ENCODE measurements around the gene SUSD4. TPM values are rescaled to one million over a fixed set of nuclear protein-coding genes. Genes with fewer than 3 reads are reported as not detected.

SUSD4 gene
- polyA plus RNA-seq, 3 donors from 2014 or later = not detected

- Mint-ChIP-seq H3K36me3 (no peaks in the 10 kb centered on the region), H3K9me3 (peaks cover 0 to 2% (median 0%) of the 10 kb centered on the region in 6 donors), H3K4me3 (no peak overlapping the region), H3K27ac (no peak overlapping the region), H3K27me3 (ENCODE audit: low read depth in 3 of 3) (peaks cover 0 to 15% (median 8%) of the 10 kb centered on the region in 3 donors), H3K4me1 (no peaks in the 10 kb centered on the region)
- no peak for DNase-seq
Measured at GRCh38 chr1:223331301-223331700, 32.7 kb downstream of the SUSD4 start.

GRCh38 chr1:223330466-223330865 lies 33.5 kb downstream of the SUSD4 start:
- Mint-ChIP-seq H3K9me3 (peaks cover 0 to 2% (median 0%) of the 10 kb centered on the region in 6 donors), H3K27me3 (ENCODE audit: low read depth in 3 of 3) (peaks cover 0 to 15% (median 8%) of the 10 kb centered on the region in 3 donors), H3K4me3 (no peak overlapping the region), H3K27ac (no peak overlapping the region), H3K4me1 (no peaks in the 10 kb centered on the region), H3K36me3 (no peaks in the 10 kb centered on the region)
- DNase-seq = no peak

- H3K36me3 Mint-ChIP-seq = no peaks in the 10 kb centered on the region
- no peak overlapping the region for H3K4me3 Mint-ChIP-seq
- no peak for DNase-seq
- H3K27me3 Mint-ChIP-seq (ENCODE audit: low read depth in 3 of 3) = peaks cover 0 to 15% (median 10%) of the 10 kb centered on the region in 3 donors
- H3K4me1 Mint-ChIP-seq = no peaks in the 10 kb centered on the region
- peaks cover 0 to 2% (median 0%) of the 10 kb centered on the region in 6 donors for H3K9me3 Mint-ChIP-seq
- H3K27ac Mint-ChIP-seq = no peak overlapping the region
Measured at GRCh38 chr1:223329664-223330415, 34.1 kb downstream of the SUSD4 start.

- Mint-ChIP-seq H3K36me3 (no peaks in the 10 kb centered on the region), H3K27ac (no peak overlapping the region), H3K4me3 (no peak overlapping the region), H3K9me3 (peaks cover 0 to 2% (median 0%) of the 10 kb centered on the region in 6 donors), H3K27me3 (ENCODE audit: low read depth in 3 of 3) (peaks cover 0 to 15% (median 8%) of the 10 kb centered on the region in 3 donors), H3K4me1 (no peaks in the 10 kb centered on the region)
- no peak for DNase-seq
Measured at GRCh38 chr1:223329252-223329651, 34.7 kb downstream of the SUSD4 start.

DNA sequence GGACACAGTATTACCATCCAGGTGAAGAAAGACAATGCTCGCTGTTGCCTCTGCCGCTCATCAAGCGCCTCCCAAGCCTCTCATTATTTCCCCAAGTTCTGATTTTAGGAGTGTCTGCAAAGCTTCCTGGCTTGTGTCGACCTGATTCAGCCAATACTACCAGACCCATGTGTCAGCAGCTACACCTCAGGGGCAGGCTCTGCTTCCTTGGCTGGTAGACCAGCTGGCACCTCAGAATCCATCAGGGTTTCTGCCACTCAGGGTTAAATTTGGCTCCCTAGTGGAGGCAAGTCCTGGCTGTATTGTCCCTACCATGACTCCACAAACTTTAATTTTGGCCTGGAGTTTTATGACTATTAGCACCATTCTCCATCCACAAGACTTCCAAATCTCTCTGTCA lies 35.4 kb downstream of the SUSD4 start:
- Mint-ChIP-seq H3K4me3 (no peak overlapping the region), H3K4me1 (peaks cover 5 to 7% of the 10 kb centered on the region in 2 donors), H3K27ac (no peak overlapping the region), H3K9me3 (no peaks in the 10 kb centered on the region), H3K36me3 (no peaks in the 10 kb centered on the region), H3K27me3 (ENCODE audit: low read depth in 3 of 3) (peaks cover 0 to 14% (median 13%) of the 10 kb centered on the region in 3 donors)
- no peak for DNase-seq

DNA sequence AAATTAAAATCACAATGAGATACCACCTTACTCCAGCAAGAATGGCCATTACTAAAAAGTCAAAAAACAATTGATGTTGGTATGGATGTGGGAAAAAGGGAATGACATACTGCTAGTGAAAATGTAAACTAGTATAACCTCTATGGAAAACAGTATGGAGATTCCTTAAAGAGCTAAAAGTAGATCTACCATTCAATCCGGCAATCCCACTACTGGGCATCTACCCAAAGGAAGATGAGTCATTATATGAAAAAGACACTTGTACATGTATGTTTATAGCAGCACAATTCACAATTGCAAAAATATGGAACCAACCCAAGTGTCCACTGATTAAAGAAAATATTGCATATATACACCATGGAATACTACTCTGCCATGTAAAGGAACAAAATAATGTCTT lies 37.2 kb downstream of the SUSD4 start:
- H3K27me3 Mint-ChIP-seq (ENCODE audit: low read depth in 3 of 3) = peaks cover 0 to 13% (median 10%) of the 10 kb centered on the region in 3 donors
- H3K4me3 Mint-ChIP-seq = no peak overlapping the region
- DNase-seq = no peak
- no peak overlapping the region for H3K27ac Mint-ChIP-seq
- no peaks in the 10 kb centered on the region for H3K9me3 Mint-ChIP-seq
- H3K4me1 Mint-ChIP-seq = peaks cover 8 to 10% of the 10 kb centered on the region in 2 donors
- no peaks in the 10 kb centered on the region for H3K36me3 Mint-ChIP-seq

DNA sequence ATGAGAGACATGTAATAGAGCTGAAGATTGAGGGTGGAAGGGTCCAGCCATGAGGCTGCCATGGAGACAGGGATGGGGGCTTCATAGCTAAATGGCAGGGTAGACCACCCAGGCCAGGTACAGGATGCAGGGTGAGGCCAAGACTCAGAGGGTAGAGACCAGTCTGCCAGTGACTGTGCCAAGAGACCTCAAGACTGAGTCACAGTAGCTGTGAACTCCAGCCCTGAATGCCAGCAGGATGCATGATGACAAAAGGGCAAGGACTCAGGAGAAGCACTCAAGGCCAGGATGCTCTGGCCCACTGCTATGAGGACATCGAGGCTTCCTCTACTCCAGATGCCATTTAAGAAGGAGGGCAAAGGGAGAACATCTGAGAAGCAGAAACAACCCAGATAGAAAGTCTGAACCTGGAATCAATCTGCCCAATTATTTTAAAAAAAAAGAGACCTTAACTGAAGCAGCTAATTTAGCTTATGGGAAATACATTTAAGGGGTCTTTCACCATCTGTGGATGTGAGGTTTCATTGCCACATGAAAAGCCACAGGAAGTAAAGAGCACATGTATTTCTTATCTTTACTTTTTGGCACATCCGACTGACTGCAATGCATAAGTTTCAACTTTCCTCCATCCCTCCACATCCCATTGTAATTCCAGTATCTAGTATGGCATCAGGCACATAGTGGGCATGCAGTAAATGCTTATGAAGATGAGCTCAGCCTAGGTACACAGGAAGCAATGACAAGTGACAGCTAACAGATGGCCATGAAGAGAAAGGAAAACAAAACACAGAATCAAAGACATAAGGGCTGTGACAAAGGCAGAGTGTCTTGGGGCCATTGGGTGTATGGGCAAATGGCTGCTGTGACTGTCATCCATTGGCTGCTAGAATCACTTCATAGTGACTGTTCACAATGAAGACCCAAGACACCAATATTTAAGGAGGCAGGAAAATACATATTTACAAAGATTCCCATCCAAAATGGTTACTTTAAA lies 40.2 kb downstream of the SUSD4 start:
- no peak overlapping the region for H3K27ac Mint-ChIP-seq
- peaks cover 0 to 8% (median 8%) of the 10 kb centered on the region in 3 donors for H3K27me3 Mint-ChIP-seq (ENCODE audit: low read depth in 3 of 3)
- H3K36me3 Mint-ChIP-seq = no peaks in the 10 kb centered on the region
- H3K4me3 Mint-ChIP-seq = no peak overlapping the region
- no peak for DNase-seq
- H3K9me3 Mint-ChIP-seq = peaks cover 0 to 2% (median 0%) of the 10 kb centered on the region in 6 donors
- H3K4me1 Mint-ChIP-seq = peaks cover 8 to 10% of the 10 kb centered on the region in 2 donors

- H3K27me3 Mint-ChIP-seq (ENCODE audit: low read depth in 3 of 3) = peaks cover 0 to 10% (median 3%) of the 10 kb centered on the region in 3 donors
- no peak for DNase-seq
- H3K4me1 Mint-ChIP-seq = peaks cover 8 to 10% of the 10 kb centered on the region in 2 donors
- no peaks in the 10 kb centered on the region for H3K36me3 Mint-ChIP-seq
- no peak overlapping the region for H3K27ac Mint-ChIP-seq
- H3K9me3 Mint-ChIP-seq = peaks cover 0 to 2% (median 0%) of the 10 kb centered on the region in 6 donors
- no peak overlapping the region for H3K4me3 Mint-ChIP-seq
Measured at GRCh38 chr1:223322868-223323267, 41.1 kb downstream of the SUSD4 start.

GRCh38 chr1:223320959-223321358 lies 43.0 kb downstream of the SUSD4 start:
- no peak overlapping the region for H3K4me3 Mint-ChIP-seq
- peaks cover under 1 to 10% (median 4%) of the 10 kb centered on the region in 3 donors for H3K27me3 Mint-ChIP-seq (ENCODE audit: low read depth in 3 of 3)
- peaks cover 8 to 10% of the 10 kb centered on the region in 2 donors for H3K4me1 Mint-ChIP-seq
- no peak overlapping the region for H3K27ac Mint-ChIP-seq
- peaks cover 0 to 2% (median 0%) of the 10 kb centered on the region in 6 donors for H3K9me3 Mint-ChIP-seq
- no peak for DNase-seq
- no peaks in the 10 kb centered on the region for H3K36me3 Mint-ChIP-seq

DNA sequence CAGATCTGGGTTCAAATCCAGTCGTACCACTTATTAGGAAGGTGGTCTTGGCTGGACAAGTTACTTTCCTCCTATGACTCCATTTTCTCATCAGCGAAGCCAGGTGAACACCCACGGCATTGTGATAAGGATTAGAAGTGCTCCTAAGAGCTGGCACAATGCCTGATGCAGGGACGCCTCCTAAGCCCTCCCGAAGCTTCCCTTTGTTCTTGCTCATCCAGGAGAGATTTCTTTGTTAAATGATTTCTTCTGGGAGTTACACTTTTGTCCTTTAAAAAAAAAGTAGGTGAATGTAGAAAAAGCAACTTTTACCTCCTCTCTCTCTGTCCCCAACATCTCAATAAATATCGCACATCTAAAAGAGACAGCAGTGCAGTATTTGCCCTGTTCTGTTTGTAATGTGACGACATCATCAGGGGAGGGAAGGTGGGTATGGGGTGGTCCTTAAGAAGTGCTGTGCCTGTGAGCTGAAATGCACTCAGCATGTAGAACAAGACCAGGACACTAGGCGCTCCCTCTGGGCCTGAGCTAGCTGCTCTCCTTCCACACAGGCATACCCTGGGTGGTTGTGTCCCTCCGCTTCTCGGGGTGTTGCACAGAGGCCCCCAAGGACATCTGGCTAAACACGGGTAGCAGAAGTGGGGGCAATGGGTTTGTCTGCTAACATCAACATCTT lies 43.9 kb downstream of the SUSD4 start:
- Mint-ChIP-seq H3K27ac (no peak overlapping the region), H3K27me3 (ENCODE audit: low read depth in 3 of 3) (peaks cover 2 to 8% (median 6%) of the 10 kb centered on the region in 3 donors), H3K4me3 (no peak overlapping the region), H3K36me3 (no peaks in the 10 kb centered on the region), H3K4me1 (peaks cover 8 to 10% of the 10 kb centered on the region in 2 donors), H3K9me3 (peaks cover 0 to 2% (median 0%) of the 10 kb centered on the region in 6 donors)
- DNase-seq = no peak

GRCh38 chr1:223319398-223319797 lies 44.6 kb downstream of the SUSD4 start:
- no peak for DNase-seq
- Mint-ChIP-seq H3K4me1 (peaks cover 8 to 10% of the 10 kb centered on the region in 2 donors), H3K9me3 (peaks cover 0 to 2% (median 0%) of the 10 kb centered on the region in 6 donors), H3K27me3 (ENCODE audit: low read depth in 3 of 3) (peaks cover 2 to 7% (median 6%) of the 10 kb centered on the region in 3 donors), H3K27ac (no peak overlapping the region), H3K4me3 (no peak overlapping the region), H3K36me3 (no peaks in the 10 kb centered on the region)

- Mint-ChIP-seq H3K4me1 (no peaks in the 10 kb centered on the region), H3K27me3 (ENCODE audit: low read depth in 3 of 3) (peaks cover 2 to 4% (median 3%) of the 10 kb centered on the region in 3 donors), H3K9me3 (peaks cover 0 to 2% (median 0%) of the 10 kb centered on the region in 6 donors), H3K27ac (no peak overlapping the region), H3K36me3 (no peaks in the 10 kb centered on the region), H3K4me3 (no peak overlapping the region)
- no peak for DNase-seq
Measured at GRCh38 chr1:223316082-223316481, 47.9 kb downstream of the SUSD4 start.

DNA sequence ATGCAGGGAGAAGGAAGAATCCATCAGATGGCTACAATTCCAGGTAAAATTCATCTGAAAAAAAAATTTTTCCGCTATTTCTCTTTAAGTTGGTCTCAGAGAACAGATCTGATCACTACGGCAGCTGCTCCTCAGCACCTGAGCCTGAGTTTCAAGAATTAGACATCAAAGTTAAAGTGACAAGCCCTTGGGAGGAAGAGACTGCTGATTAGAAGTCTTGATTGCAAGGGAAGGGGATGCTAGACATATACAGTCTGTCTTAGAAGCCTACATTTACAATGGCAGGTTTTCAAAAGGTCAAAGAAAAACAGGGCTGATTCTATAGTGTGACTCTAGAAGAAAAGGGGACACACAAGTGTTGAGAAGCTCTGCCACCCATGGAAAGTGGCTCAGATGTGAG lies 48.3 kb downstream of the SUSD4 start:
- no peak for DNase-seq
- Mint-ChIP-seq H3K36me3 (no peaks in the 10 kb centered on the region), H3K27ac (no peak overlapping the region), H3K4me1 (no peaks in the 10 kb centered on the region), H3K9me3 (peaks cover 0 to 2% (median 0%) of the 10 kb centered on the region in 6 donors), H3K27me3 (ENCODE audit: low read depth in 3 of 3) (peaks cover 2 to 4% (median 3%) of the 10 kb centered on the region in 3 donors), H3K4me3 (no peak overlapping the region)

Data from immature natural killer cell (primary cell).